ENCODE measurements around the gene LPIN1. TPM values are rescaled to one million over a fixed set of nuclear protein-coding genes. Genes with fewer than 3 reads are reported as not detected.

The LPIN1 gene
- total RNA-seq, 1 donor from 2014 or later: 18.8 TPM

GRCh38 chr2:11743366-11743765, 3.1 kb upstream of the LPIN1 start:
- Histone ChIP-seq H3K27ac (ENCODE audit: low read depth, low read length) (peak overlapping the region; percentile 78), H3K9me3 (ENCODE audit: control insufficient read depth in 3 of 3, low read length in 3 of 3) (no peaks in the 10 kb centered on the region), H3K36me3 (ENCODE audit: control insufficient read depth in 3 of 3, insufficient read depth in 3 of 3, low read length in 3 of 3) (no peaks in the 10 kb centered on the region), H3K27me3 (ENCODE audit: control insufficient read depth in 3 of 3, insufficient read depth in 3 of 3, low read length in 3 of 3) (no peaks in the 10 kb centered on the region), H3K9ac (ENCODE audit: low read depth in 1 of 3, low read length in 3 of 3) (no peak overlapping the region), H3K4me1 (ENCODE audit: control insufficient read depth in 3 of 3, insufficient read depth in 3 of 3, low read length in 3 of 3) (peaks cover 47 to 55% (median 48%) of the 10 kb centered on the region in 3 donors), H3K4me3 (ENCODE audit: low read length in 3 of 3) (no peak overlapping the region)

GRCh38 chr2:11743846-11744553, 2.4 kb upstream of the LPIN1 start:
- H3K27ac ChIP-seq (ENCODE audit: low read depth, low read length): peak overlapping the region; percentile 78
- no peaks in the 10 kb centered on the region for H3K9me3 ChIP-seq (ENCODE audit: control insufficient read depth in 3 of 3, low read length in 3 of 3)
- peak overlapping the region; percentile 46 to 81 (median 69) for H3K9ac ChIP-seq (ENCODE audit: low read depth in 1 of 3, low read length in 3 of 3)
- no peaks in the 10 kb centered on the region for H3K27me3 ChIP-seq (ENCODE audit: control insufficient read depth in 3 of 3, insufficient read depth in 3 of 3, low read length in 3 of 3)
- no peaks in the 10 kb centered on the region for H3K36me3 ChIP-seq (ENCODE audit: control insufficient read depth in 3 of 3, insufficient read depth in 3 of 3, low read length in 3 of 3)
- H3K4me1 ChIP-seq (ENCODE audit: control insufficient read depth in 3 of 3, insufficient read depth in 3 of 3, low read length in 3 of 3): peaks cover 47 to 55% (median 48%) of the 10 kb centered on the region in 3 donors
- H3K4me3 ChIP-seq (ENCODE audit: low read length in 3 of 3): peak overlapping the region; percentile 30 to 63 (median 55)

- Histone ChIP-seq H3K27me3 (ENCODE audit: control insufficient read depth in 3 of 3, insufficient read depth in 3 of 3, low read length in 3 of 3) (no peaks in the 10 kb centered on the region), H3K27ac (ENCODE audit: low read depth, low read length) (peak overlapping the region; percentile 78), H3K4me1 (ENCODE audit: control insufficient read depth in 3 of 3, insufficient read depth in 3 of 3, low read length in 3 of 3) (peaks cover 49 to 62% (median 50%) of the 10 kb centered on the region in 3 donors), H3K4me3 (ENCODE audit: low read length in 3 of 3) (peak overlapping the region; percentile 30 to 63 (median 33)), H3K9ac (ENCODE audit: low read depth in 1 of 3, low read length in 3 of 3) (peak overlapping the region; percentile 46 to 81 (median 65)), H3K9me3 (ENCODE audit: control insufficient read depth in 3 of 3, low read length in 3 of 3) (no peaks in the 10 kb centered on the region), H3K36me3 (ENCODE audit: control insufficient read depth in 3 of 3, insufficient read depth in 3 of 3, low read length in 3 of 3) (no peaks in the 10 kb centered on the region)
Measured at GRCh38 chr2:11744631-11745394, 1.6 kb upstream of the LPIN1 start.

- Histone ChIP-seq H3K4me3 (ENCODE audit: low read length in 3 of 3) (peak overlapping the region; percentile 52 to 65 (median 58)), H3K9ac (ENCODE audit: low read depth in 1 of 3, low read length in 3 of 3) (peak overlapping the region; percentile 64 to 74 (median 73)), H3K9me3 (ENCODE audit: control insufficient read depth in 3 of 3, low read length in 3 of 3) (no peaks in the 10 kb centered on the region), H3K4me1 (ENCODE audit: control insufficient read depth in 3 of 3, insufficient read depth in 3 of 3, low read length in 3 of 3) (peaks cover 57 to 72% (median 60%) of the 10 kb centered on the region in 3 donors), H3K36me3 (ENCODE audit: control insufficient read depth in 3 of 3, insufficient read depth in 3 of 3, low read length in 3 of 3) (no peaks in the 10 kb centered on the region), H3K27ac (ENCODE audit: low read depth, low read length) (peak overlapping the region; percentile 76), H3K27me3 (ENCODE audit: control insufficient read depth in 3 of 3, insufficient read depth in 3 of 3, low read length in 3 of 3) (no peaks in the 10 kb centered on the region)
Measured at GRCh38 chr2:11745613-11746375, 638 bp upstream of the LPIN1 start.

GRCh38 chr2:11746807-11747459, 501 bp downstream of the LPIN1 start:
- H3K4me3 ChIP-seq (ENCODE audit: low read length in 3 of 3): peak overlapping the region; percentile 89 to 94 (median 92)
- H3K27ac ChIP-seq (ENCODE audit: low read depth, low read length): peak overlapping the region; percentile 86
- H3K4me1 ChIP-seq (ENCODE audit: control insufficient read depth in 3 of 3, insufficient read depth in 3 of 3, low read length in 3 of 3): peaks cover 62 to 76% (median 65%) of the 10 kb centered on the region in 3 donors
- H3K36me3 ChIP-seq (ENCODE audit: control insufficient read depth in 3 of 3, insufficient read depth in 3 of 3, low read length in 3 of 3): no peaks in the 10 kb centered on the region
- no peaks in the 10 kb centered on the region for H3K27me3 ChIP-seq (ENCODE audit: control insufficient read depth in 3 of 3, insufficient read depth in 3 of 3, low read length in 3 of 3)
- peak overlapping the region; percentile 88 to 95 (median 92) for H3K9ac ChIP-seq (ENCODE audit: low read depth in 1 of 3, low read length in 3 of 3)
- no peaks in the 10 kb centered on the region for H3K9me3 ChIP-seq (ENCODE audit: control insufficient read depth in 3 of 3, low read length in 3 of 3)

GRCh38 chr2:11748018-11748860, 1.8 kb downstream of the LPIN1 start:
- Histone ChIP-seq H3K27me3 (ENCODE audit: control insufficient read depth in 3 of 3, insufficient read depth in 3 of 3, low read length in 3 of 3) (no peaks in the 10 kb centered on the region), H3K36me3 (ENCODE audit: control insufficient read depth in 3 of 3, insufficient read depth in 3 of 3, low read length in 3 of 3) (no peaks in the 10 kb centered on the region), H3K9me3 (ENCODE audit: control insufficient read depth in 3 of 3, low read length in 3 of 3) (no peaks in the 10 kb centered on the region), H3K9ac (ENCODE audit: low read depth in 1 of 3, low read length in 3 of 3) (peak overlapping the region; percentile 68 to 95 (median 88)), H3K27ac (ENCODE audit: low read depth, low read length) (peak overlapping the region; percentile 86), H3K4me1 (ENCODE audit: control insufficient read depth in 3 of 3, insufficient read depth in 3 of 3, low read length in 3 of 3) (peaks cover 67 to 81% (median 75%) of the 10 kb centered on the region in 3 donors), H3K4me3 (ENCODE audit: low read length in 3 of 3) (peak overlapping the region; percentile 89 to 94 (median 92))

GRCh38 chr2:11748861-11749645, 2.6 kb downstream of the LPIN1 start:
- Histone ChIP-seq H3K27ac (ENCODE audit: low read depth, low read length) (peak overlapping the region; percentile 57), H3K4me1 (ENCODE audit: control insufficient read depth in 3 of 3, insufficient read depth in 3 of 3, low read length in 3 of 3) (peaks cover 69 to 82% (median 76%) of the 10 kb centered on the region in 3 donors), H3K4me3 (ENCODE audit: low read length in 3 of 3) (peak overlapping the region in 1 of 3 donors; percentile 94), H3K36me3 (ENCODE audit: control insufficient read depth in 3 of 3, insufficient read depth in 3 of 3, low read length in 3 of 3) (no peaks in the 10 kb centered on the region), H3K9ac (ENCODE audit: low read depth in 1 of 3, low read length in 3 of 3) (peak overlapping the region; percentile 42 to 95 (median 58)), H3K9me3 (ENCODE audit: control insufficient read depth in 3 of 3, low read length in 3 of 3) (no peaks in the 10 kb centered on the region), H3K27me3 (ENCODE audit: control insufficient read depth in 3 of 3, insufficient read depth in 3 of 3, low read length in 3 of 3) (no peaks in the 10 kb centered on the region)

GRCh38 chr2:11749646-11750349, 3.4 kb downstream of the LPIN1 start:
- H3K27me3 ChIP-seq (ENCODE audit: control insufficient read depth in 3 of 3, insufficient read depth in 3 of 3, low read length in 3 of 3): no peaks in the 10 kb centered on the region
- no peaks in the 10 kb centered on the region for H3K36me3 ChIP-seq (ENCODE audit: control insufficient read depth in 3 of 3, insufficient read depth in 3 of 3, low read length in 3 of 3)
- H3K9ac ChIP-seq (ENCODE audit: low read depth in 1 of 3, low read length in 3 of 3): peak overlapping the region in 2 of 3 donors; percentile 42 to 95
- H3K4me1 ChIP-seq (ENCODE audit: control insufficient read depth in 3 of 3, insufficient read depth in 3 of 3, low read length in 3 of 3): peaks cover 65 to 83% (median 75%) of the 10 kb centered on the region in 3 donors
- peak overlapping the region in 1 of 3 donors; percentile 15 for H3K4me3 ChIP-seq (ENCODE audit: low read length in 3 of 3)
- peak overlapping the region; percentile 57 for H3K27ac ChIP-seq (ENCODE audit: low read depth, low read length)
- no peaks in the 10 kb centered on the region for H3K9me3 ChIP-seq (ENCODE audit: control insufficient read depth in 3 of 3, low read length in 3 of 3)
